ENCODE results near the gene PSMD7.

PSMD7 gene

GRCh38 chr16:74296432-74297144, at the start of gene PSMD7:
TSS of gene PSMD7 (plus strand) at chr16:74296814. CDS start at chr16:74296915, 101 bp downstream.
- peak; percentile 90 for DNase-seq (ENCODE audit: low spot score)

GRCh38 chr16:74249254-74249653, 47.4 kb upstream of the PSMD7 start:
- DNase-seq (ENCODE audit: low spot score): no peak

GRCh38 chr16:74249846-74250245, 46.8 kb upstream of the PSMD7 start:
- DNase-seq (ENCODE audit: low spot score): no peak

GRCh38 chr16:74252329-74252728, 44.3 kb upstream of the PSMD7 start:
- no peak for DNase-seq (ENCODE audit: low spot score)

- no peak for DNase-seq (ENCODE audit: low spot score)
These were observed 43.3 kb upstream of the PSMD7 start for GRCh38 chr16:74253161-74253938.

- DNase-seq (ENCODE audit: low spot score): no peak
These were observed 39.6 kb upstream of the PSMD7 start for GRCh38 chr16:74257061-74257460.

- no peak for DNase-seq (ENCODE audit: low spot score)
These were observed 35.5 kb upstream of the PSMD7 start for GRCh38 chr16:74261068-74261467.

- no peak for DNase-seq (ENCODE audit: low spot score)
These were observed 31.8 kb upstream of the PSMD7 start for GRCh38 chr16:74264811-74265210.

GRCh38 chr16:74268372-74268782, 28.2 kb upstream of the PSMD7 start:
- no peak for DNase-seq (ENCODE audit: low spot score)

- DNase-seq (ENCODE audit: low spot score): no peak
These were observed 24.7 kb upstream of the PSMD7 start for GRCh38 chr16:74271872-74272271.

- peak; percentile 27 for DNase-seq (ENCODE audit: low spot score)
These were observed 21.5 kb upstream of the PSMD7 start for GRCh38 chr16:74275031-74275636.

GRCh38 chr16:74275711-74276110, 20.9 kb upstream of the PSMD7 start:
- DNase-seq (ENCODE audit: low spot score): no peak

- no peak for DNase-seq (ENCODE audit: low spot score)
These were observed 18.6 kb upstream of the PSMD7 start for GRCh38 chr16:74277974-74278373.

GRCh38 chr16:74279266-74279665, 17.3 kb upstream of the PSMD7 start:
- no peak for DNase-seq (ENCODE audit: low spot score)

GRCh38 chr16:74279805-74280204, 16.8 kb upstream of the PSMD7 start:
- no peak for DNase-seq (ENCODE audit: low spot score)

GRCh38 chr16:74280448-74280847, 16.2 kb upstream of the PSMD7 start:
- no peak for DNase-seq (ENCODE audit: low spot score)

GRCh38 chr16:74281300-74281699, 15.3 kb upstream of the PSMD7 start:
- DNase-seq (ENCODE audit: low spot score): no peak

GRCh38 chr16:74283716-74284115, 12.9 kb upstream of the PSMD7 start:
- DNase-seq (ENCODE audit: low spot score): no peak

GRCh38 chr16:74288065-74288464, 8.5 kb upstream of the PSMD7 start:
- no peak for DNase-seq (ENCODE audit: low spot score)

GRCh38 chr16:74290356-74290755, 6.3 kb upstream of the PSMD7 start:
- DNase-seq (ENCODE audit: low spot score): no peak

- DNase-seq (ENCODE audit: low spot score): no peak
These were observed 5.4 kb upstream of the PSMD7 start for GRCh38 chr16:74291176-74291575.

- DNase-seq (ENCODE audit: low spot score): peak; percentile 41
These were observed 4.9 kb upstream of the PSMD7 start for GRCh38 chr16:74291577-74292208.

GRCh38 chr16:74296104-74296431, 546 bp upstream of the PSMD7 start:
- DNase-seq (ENCODE audit: low spot score): no peak
